Panc1 (cell line): ENCODE measurements around the gene COL28A1. TPM values are rescaled to one million over a fixed set of nuclear protein-coding genes. Genes with fewer than 3 reads are reported as not detected.
"Not testable (repeated sequence)": the region's sequence is repeated elsewhere in the genome, so short reads cannot be mapped to it uniquely, and the experiment has no call there.

Experiments
- ATAC-seq: fragments of 200-7000 bp; cut with Tn5 transposase; 2 replicates; pipeline ENCODE4 v1.9.1; 2020; ENCODE audit warnings: mild to moderate bottlenecking, moderate library complexity
- BruUV-seq: library from RNA; stranded (reverse); fragments of 400-500 nt; replicated peaks from 2 replicates; lab custom pipeline; 2021; lab: Mats Ljungman, UMichigan
- CTCF ChIA-PET: fragments of 300-600 bp; sonication (Branson Sonifier 250); formaldehyde crosslinking; loops from one replicate; lab custom pipeline; 2022; ENCODE audit warnings: antibody characterized with exemption; lab: Charles Lee
- POLR2A ChIA-PET: fragments of 300-600 bp; sonication (Branson Sonifier 250); formaldehyde crosslinking; loops from one replicate; lab custom pipeline; 2022; ENCODE audit warnings: antibody characterized with exemption; lab: Charles Lee
- DNase-seq: peaks from one replicate; pipeline ENCODE4 v3.0.0-alpha.2; 2010; ENCODE audit warnings: low read depth, low spot score
- H3K27ac ChIP-seq: 2 replicates; pipeline ENCODE4 v1.5.1; 2011; ENCODE audit warnings: mild to moderate bottlenecking, low read length, inconsistent platforms
- H3K27me3 ChIP-seq: fragments of 200-500 bp; sonication (Bioruptor generic); 2 replicates; pipeline ENCODE4 v1.6.0; 2014; ENCODE audit warnings: low read length, inconsistent platforms; ENCODE audit not compliant: control insufficient read depth, insufficient read depth
- H3K36me3 ChIP-seq: fragments of 200-500 bp; sonication (Bioruptor generic); 2 replicates; pipeline ENCODE4 v1.5.1; 2014; ENCODE audit warnings: inconsistent platforms, mild to moderate bottlenecking, low read length, moderate library complexity; ENCODE audit not compliant: control insufficient read depth, insufficient read depth
- H3K4me1 ChIP-seq: 2 replicates; pipeline ENCODE4 v1.5.1; 2011; ENCODE audit warnings: inconsistent platforms, mild to moderate bottlenecking, low read length, moderate library complexity; ENCODE audit not compliant: control insufficient read depth, insufficient read depth
- H3K4me3 ChIP-seq, 2 experiments: 2 replicates each; pipeline ENCODE4 v1.5.1; 2011 to 2012; ENCODE audit warnings: low read depth in 2 of 2, low read length in 2 of 2, mild to moderate bottlenecking in 2 of 2, inconsistent platforms in 1 of 2, moderate library complexity in 1 of 2
- H3K9me3 ChIP-seq: fragments of 200-500 bp; sonication (Bioruptor generic); 2 replicates; pipeline ENCODE4 v1.5.1; 2014; ENCODE audit warnings: low read depth, mild to moderate bottlenecking, inconsistent platforms, low read length, moderate library complexity; ENCODE audit not compliant: control insufficient read depth, insufficient read depth
- CTCF ChIP-seq: fragments of 450-650 bp; IDR thresholded peaks from 2 replicates; pipeline ENCODE4 v1.5.1; 2017; ENCODE audit warnings: mild to moderate bottlenecking
- POLR2AphosphoS5 ChIP-seq: IDR thresholded peaks from 2 replicates; pipeline ENCODE4 v1.6.1; 2012; ENCODE audit warnings: mild to moderate bottlenecking, low read depth, low read length, moderate library complexity
- REST ChIP-seq, 2 experiments: IDR thresholded peaks; 2 replicates each; pipeline ENCODE4 v1.6.1; 2011 to 2012; ENCODE audit warnings: low read depth in 2 of 2, control low read depth in 1 of 2, low read length in 1 of 2, mild to moderate bottlenecking in 1 of 2, moderate library complexity in 1 of 2; ENCODE audit not compliant: insufficient read depth in 1 of 2
- SIN3A ChIP-seq: IDR thresholded peaks from 2 replicates; pipeline ENCODE4 v1.6.1; 2012; ENCODE audit warnings: low read depth, mild to moderate bottlenecking, low read length, moderate library complexity, borderline replicate concordance; ENCODE audit not compliant: insufficient read depth
- TCF7L2 ChIP-seq: IDR thresholded peaks from 2 replicates; pipeline ENCODE4 v1.6.1; 2011; ENCODE audit warnings: mild to moderate bottlenecking, low read depth, low read length, inconsistent platforms
- in situ Hi-C: cut with HindIII; loops from 2 replicates; pipeline ENCODE4 v1.10.0; 2016; ENCODE audit warnings: low sequenced_read_pairs, low pct_unique_long_range_greater_than_20kb
- intact Hi-C: fragments of 100-400 bp; cut with micrococcal nuclease; formaldehyde crosslinking; loops from one replicate; pipeline ENCODE4 v1.10.0; 2022; ENCODE audit not compliant: unreplicated experiment
- total RNA-seq: library from RNA; stranded (reverse); gene quantifications from one replicate; pipeline ENCODE4 v1.2.1, GENCODE V29; 2021; ENCODE audit not compliant: unreplicated experiment

COL28A1 gene
- total RNA-seq, 1 experiment from 2014 or later: not detected

- H3K27me3 ChIP-seq: peaks cover 2% of the 10 kb centered on the region; the same call in 1 of the 2 replicates
- no peak for ATAC-seq
- ChIA-PET POLR2A (no interaction called here), CTCF (no interaction called here)
- BruUV-seq: no TSS peak
- no peaks in the 10 kb centered on the region for H3K36me3 ChIP-seq
- intact Hi-C loops (no loop called here), in situ Hi-C loops (no loop called here)
- no peak overlapping the region for H3K4me3 ChIP-seq
- DNase-seq: no peak
- H3K4me1 ChIP-seq: no peaks in the 10 kb centered on the region
- no peak overlapping the region for H3K27ac ChIP-seq
- no peak for TF ChIP-seq TCF7L2
- no peak for TF ChIP-seq POLR2AphosphoS5
- no peak for TF ChIP-seq CTCF
- H3K9me3 ChIP-seq: no peaks in the 10 kb centered on the region
Measured at GRCh38 chr7:7478569-7478968, 57.1 kb downstream of the COL28A1 start.

GRCh38 chr7:7477641-7478040 lies 58.0 kb downstream of the COL28A1 start:
- ATAC-seq, in situ Hi-C loops, POLR2A ChIA-PET, H3K4me1 ChIP-seq, H3K9me3 ChIP-seq, CTCF ChIA-PET, H3K36me3 ChIP-seq, H3K4me3 ChIP-seq, H3K27me3 ChIP-seq, H3K27ac ChIP-seq, DNase-seq, BruUV-seq, intact Hi-C loops: not testable (repeated sequence)

- no peaks in the 10 kb centered on the region for H3K9me3 ChIP-seq
- no peak overlapping the region for H3K4me3 ChIP-seq
- POLR2A ChIA-PET: no interaction called here
- no peaks in the 10 kb centered on the region for H3K4me1 ChIP-seq
- H3K27me3 ChIP-seq: peaks cover 2% of the 10 kb centered on the region; the same call in 1 of the 2 replicates
- CTCF ChIA-PET: no interaction called here
- in situ Hi-C loops (no loop called here), intact Hi-C loops (no loop called here)
- DNase-seq: no peak
- no peaks in the 10 kb centered on the region for H3K36me3 ChIP-seq
- BruUV-seq: no TSS peak
- no peak for ATAC-seq
- TF ChIP-seq POLR2AphosphoS5 (no peak), SIN3A (no peak), REST (IDR thresholded peaks at IDR 0.05; ENCODE audit: insufficient read depth in 1 of 2, low read depth in 2 of 2, low read length in 1 of 2) (no peak), TCF7L2 (no peak), CTCF (no peak)
- H3K27ac ChIP-seq: no peak overlapping the region
Measured at GRCh38 chr7:7476381-7476780, 59.3 kb downstream of the COL28A1 start.
